GM20000 (cell line): ENCODE measurements around the gene MORN2.

Source experiments
- DNase-seq: peaks from one replicate; pipeline ENCODE4 v3.0.0; 2012; ENCODE audit warnings: low spot score
- CTCF ChIP-seq: IDR thresholded peaks from 2 replicates; pipeline ENCODE4 v1.5.1; 2012; ENCODE audit warnings: mild to moderate bottlenecking, control low read depth; ENCODE audit errors: extremely low read depth, missing control alignments

MORN2 gene

GRCh38 chr2:38892819-38893218 lies 17.0 kb downstream of the MORN2 start:
- DNase-seq: no peak
- no peak for TF ChIP-seq CTCF

- no peak for DNase-seq
- no peak for TF ChIP-seq CTCF
Observed at GRCh38 chr2:38898256-38898655, 22.5 kb downstream of the MORN2 start.

GRCh38 chr2:38900726-38901125 lies 24.9 kb downstream of the MORN2 start:
- DNase-seq: no peak
- TF ChIP-seq CTCF: no peak

GRCh38 chr2:38905251-38905650 lies 29.5 kb downstream of the MORN2 start:
- no peak for TF ChIP-seq CTCF
- no peak for DNase-seq

GRCh38 chr2:38907242-38907641 lies 31.5 kb downstream of the MORN2 start:
- no peak for DNase-seq
- no peak for TF ChIP-seq CTCF

- no peak for TF ChIP-seq CTCF
- DNase-seq: peak; percentile 61
Observed at GRCh38 chr2:38907743-38908562, 32.2 kb downstream of the MORN2 start.

- TF ChIP-seq CTCF: no peak
- no peak for DNase-seq
Observed at GRCh38 chr2:38909872-38910271, 34.1 kb downstream of the MORN2 start.
